Right kidney (tissue), 1 donor: ENCODE results near the gene SLMAP.

Experiments
- DNase-seq: peaks from one replicate; pipeline ENCODE4 v3.0.0-alpha.2; 2016

Gene SLMAP

DNA sequence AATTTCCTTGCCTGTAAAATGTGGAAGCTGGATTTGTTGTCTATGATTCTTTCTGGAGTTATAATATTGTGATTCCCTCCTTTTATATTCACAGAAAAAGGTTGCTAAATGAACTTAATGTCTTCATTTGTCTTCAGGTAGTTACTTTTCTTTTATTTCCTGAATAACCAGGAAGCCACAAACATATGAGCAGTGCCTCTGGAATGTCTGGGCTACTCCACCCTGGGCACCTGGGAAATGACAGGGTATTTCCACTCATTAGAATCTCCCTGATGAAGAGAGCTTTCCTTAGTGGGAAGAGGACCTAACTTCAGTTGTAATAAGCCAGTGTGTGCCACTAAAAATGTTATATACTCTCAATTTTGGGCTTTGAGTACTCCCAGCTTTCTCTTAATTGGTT, 3.8 kb upstream of the SLMAP start:
- DNase-seq, result no peak

DNA sequence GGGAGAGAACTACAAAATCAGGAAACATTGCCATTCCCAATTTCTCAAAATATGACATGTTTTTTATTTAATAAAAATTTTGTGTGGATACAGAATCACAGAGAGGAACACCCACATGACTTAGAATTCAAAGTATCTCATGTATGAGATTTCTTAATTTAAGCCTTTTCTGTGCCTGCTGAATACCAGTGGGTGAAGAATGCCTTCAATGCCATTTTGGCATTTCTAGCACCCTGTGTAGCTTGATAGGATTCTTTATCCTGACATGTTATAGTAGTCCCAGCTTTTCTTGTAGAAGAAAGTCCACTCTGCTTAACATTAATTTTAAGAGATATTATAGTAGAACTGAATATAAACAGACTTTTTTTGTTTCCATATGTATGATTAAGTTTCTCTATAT, 3.1 kb upstream of the SLMAP start:
- no peak for DNase-seq

DNA sequence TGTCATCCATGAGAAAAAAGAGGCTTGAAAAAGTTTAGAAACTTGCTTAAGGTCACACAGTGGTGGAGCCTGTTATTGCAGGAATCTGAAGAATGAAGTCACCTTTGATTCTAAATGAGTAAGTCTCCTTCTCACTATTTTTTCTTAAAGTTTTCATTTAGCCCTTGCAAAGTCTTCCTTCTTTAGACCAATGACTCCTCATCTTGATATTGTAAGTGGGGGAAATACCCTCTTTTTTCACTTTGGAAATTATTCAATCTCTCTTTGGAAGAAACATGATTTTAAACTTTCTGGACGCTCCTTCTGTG, 787 bp upstream of the SLMAP start:
- DNase-seq, result no peak

DNA sequence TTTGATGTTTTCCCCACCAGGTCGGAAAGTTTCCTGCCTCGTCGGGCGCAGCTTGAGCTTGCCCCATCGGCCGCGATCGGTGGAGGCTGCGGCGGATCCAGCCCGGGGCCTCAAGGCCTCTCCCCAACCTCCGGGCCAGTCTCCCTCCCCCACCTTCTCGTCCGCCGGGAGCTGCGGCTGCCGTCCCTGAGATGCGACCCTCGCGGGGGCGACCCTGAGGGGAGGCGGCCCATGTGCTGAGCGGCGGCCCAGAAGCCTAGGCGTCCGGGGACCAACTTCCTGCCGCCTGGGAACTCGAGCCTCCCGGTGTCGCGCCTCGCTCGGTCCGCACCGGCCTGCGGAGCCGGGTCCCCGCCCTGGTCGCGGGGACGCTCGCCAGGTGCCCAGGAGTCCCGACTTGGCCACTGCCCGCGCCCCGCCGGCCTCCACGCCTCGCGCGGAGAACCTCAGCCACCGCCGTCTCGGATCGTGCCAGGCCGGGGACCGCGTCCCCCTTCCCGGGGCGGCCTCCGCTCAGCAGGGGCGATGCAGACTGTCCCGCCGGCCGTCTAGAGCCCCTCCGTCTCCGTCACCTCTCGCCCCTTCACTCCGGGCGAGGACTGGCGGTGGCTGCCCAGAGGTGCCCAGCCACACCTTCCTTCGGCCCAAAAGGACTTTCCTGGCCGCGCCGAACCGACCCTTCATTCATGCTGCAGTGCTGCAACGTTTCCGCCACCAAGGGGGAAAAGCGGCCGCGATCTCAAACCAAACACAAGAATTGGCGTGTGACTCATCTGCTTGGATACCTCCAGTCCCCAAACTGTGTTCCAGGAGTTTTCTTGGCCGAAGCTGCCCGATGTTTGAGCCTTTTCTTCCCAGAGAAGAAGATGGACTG, 656 bp downstream of the SLMAP start:
- peak; percentile 81 for DNase-seq

DNA sequence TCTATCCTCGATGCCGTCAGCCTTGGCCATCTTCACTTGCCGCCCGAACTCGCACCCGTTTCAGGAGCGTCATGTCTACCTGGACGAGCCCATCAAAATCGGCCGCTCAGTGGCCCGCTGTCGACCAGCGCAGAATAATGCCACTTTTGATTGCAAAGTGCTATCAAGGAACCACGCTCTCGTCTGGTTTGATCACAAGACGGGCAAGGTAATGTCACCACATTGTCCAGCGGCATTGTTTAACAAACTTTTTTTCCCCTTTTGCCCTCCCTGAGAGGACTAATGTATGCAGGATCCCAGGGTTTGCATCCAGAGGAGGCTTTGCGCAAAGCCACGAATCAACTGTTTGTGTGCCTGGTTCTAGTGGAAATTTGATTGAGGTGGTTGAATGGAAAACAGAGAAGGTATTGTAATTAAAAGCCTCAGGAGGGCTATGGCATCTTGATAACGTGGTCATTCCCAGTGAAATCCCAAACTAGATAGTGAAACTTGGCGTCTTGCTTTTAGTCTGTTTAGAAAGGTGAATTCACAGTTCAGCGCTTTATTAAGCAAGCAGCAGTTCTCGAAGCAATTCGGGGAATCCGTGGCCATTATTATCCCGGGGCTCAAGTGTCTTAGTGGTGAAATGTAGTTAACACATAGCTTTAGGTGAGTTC, 1.7 kb downstream of the SLMAP start:
- peak; percentile 44 for DNase-seq

DNA sequence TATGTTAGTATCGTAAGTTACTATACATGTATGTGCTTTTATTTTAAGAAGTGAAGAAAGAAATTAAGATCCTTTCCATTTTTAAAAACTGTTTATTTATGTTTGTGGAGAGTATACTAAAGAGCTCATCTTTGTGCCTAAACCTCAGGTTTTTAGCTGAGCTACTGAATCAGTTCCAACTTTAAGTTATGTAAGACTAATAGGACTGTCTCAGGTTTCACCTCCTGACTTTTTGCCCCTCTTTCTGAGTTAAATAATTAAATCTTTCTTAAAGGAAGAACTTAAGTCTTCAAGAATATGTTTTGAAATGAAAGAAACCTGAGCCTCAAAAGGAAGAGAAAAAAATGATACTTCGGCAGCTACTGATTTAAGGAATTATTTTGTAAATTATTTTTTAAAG, 2.6 kb downstream of the SLMAP start:
- no peak for DNase-seq

DNA sequence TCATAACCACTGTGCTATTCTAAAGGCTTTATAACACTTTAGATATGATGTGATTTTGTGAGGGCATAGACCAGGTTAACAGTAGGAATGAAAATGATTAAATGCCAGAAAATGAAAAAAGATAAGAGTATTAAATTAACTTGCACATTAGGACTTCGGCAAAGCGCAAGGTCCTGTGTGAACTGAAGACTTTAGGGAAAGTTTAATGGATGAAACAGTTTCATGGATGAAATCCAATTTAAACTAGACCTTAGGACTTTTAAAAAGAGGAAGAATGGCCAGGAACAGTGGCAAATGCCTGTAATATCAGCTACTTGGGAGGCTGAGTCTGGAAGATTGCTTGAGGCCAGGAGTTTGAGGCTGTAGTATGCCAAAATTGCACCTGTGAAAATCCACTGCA, 8.7 kb downstream of the SLMAP start:
- DNase-seq, result no peak

DNA sequence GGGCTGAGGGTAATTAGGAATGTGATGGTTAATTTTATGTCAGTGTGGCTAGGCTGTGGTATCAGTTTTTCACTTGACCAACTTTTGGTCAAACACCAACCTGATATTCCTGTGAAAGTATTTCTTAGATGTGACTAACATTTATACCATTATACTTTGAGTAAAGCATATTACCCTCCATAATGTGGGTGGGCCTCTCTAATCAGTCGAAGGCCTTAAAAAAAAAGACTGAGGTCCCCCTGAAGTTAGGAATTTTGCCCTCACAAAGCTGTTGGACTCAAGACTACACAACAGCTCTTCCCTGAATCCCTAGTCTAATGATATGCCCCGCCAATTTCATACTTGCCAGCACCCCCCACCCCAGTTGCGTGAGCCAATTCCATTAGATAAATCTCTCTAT, 12.5 kb downstream of the SLMAP start:
- DNase-seq, result no peak

DNA sequence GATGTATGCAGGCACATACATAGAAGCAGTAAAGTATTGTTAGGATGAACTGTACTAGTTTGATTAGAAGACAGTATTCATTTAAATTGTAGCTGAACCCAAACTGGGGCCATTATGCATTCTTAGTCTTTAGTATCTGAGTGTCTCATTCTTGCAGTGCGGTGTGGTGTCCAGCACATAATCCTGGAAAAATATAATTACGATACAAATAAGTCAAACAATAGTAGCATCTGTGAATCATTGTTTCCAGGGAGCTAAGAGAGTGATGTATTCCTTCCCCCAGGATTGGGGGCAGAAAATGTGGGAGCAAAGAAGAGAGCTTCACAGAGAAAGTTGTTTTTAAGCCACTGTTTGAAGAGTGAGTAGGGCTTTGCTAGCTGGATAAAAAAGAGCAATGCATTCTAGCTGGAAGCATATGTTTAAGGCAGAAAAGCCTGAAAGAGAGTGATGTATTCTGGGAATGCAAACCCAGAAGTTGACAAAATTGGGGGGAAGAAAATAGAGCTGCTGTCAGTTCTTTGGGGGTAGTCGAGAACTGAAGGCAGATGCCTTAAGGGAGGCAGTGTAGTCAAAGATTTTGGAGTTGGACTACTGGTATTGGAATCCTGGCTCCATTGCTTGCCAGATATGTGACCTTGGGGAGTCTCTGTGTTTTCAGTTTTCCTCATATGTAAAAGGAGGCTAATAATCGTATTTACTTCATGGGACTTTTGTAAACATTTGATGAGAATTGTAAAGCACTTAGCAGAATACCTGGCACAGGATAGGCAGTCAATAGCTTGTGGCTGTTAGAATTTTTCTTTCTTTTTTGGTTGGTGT, 14.1 kb downstream of the SLMAP start:
- no peak for DNase-seq

DNA sequence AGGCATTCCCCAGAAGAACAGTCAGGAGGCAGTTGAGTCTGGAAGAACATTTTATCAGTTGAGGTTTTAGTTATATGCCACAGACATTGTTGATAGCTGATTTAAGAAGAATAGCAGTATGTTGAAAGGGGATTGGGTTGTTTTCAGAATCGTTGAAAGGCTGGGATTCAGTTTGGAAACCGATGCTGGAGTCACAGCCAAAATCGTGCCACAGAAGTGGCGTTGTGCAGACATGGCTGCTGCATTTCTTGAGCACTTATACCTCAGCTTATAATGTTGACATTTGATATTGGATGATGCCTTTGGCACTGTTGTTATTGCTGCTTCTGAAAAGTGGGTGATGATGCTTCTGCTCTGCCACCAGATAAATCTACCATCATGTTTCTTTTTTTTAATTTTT, 16.1 kb downstream of the SLMAP start:
- DNase-seq, result no peak

DNA sequence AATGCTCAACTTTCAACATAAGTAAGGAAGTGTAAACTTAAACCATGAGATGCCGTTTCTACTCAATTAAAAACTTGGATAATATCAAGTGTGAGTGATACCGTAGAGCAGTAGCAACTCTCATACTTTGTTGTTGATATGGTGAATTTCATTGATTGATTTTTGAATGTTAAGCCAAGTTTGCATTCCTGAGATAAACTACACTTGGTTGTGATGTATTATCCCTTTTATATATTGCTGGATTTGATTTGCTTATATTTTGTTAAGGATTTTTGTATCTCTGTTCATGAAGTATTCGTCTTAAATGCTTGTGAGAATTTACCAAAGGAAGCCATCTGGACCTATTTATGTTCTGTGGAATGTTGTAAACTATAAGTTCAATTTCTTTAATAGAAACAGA, 21.7 kb downstream of the SLMAP start:
- DNase-seq, result no peak

DNA sequence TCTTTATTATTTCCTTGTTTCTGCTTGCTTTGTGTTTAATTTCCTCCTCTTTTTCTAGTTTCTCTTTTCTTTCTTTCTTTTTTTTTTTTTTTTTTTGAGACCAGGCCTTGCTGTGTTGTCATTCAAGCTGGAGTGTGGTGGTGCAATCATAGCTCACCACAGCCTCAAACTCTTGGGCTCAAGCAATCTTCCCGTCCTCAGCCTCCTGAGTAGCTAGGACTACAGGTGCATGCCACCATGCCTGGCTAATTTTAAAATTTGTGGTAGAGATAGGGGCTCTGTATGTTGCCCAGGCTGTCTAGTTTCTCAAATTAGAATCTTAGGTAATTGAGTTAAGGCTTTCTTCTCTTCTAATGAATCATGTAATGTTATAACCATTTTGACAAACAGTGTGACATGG, 22.4 kb downstream of the SLMAP start:
- no peak for DNase-seq

DNA sequence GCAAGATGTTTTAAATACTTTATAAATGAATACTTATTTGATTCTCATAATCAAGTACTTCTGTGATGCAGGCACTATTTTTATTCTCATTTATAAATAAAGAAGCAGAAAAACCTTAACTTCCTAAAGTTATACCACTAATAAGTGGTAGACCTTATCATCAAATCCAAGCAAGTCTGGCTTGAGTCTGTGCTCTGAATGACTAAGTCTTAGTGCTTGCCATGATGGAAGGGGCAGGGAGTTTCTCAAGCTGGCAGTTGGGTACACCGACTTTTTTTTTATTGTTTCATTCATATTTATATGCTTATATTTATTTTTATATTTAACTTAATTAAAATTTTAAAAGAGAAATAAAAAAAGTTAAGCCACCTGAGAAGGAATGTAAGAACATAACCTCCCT, 23.6 kb downstream of the SLMAP start:
- DNase-seq, result no peak

DNA sequence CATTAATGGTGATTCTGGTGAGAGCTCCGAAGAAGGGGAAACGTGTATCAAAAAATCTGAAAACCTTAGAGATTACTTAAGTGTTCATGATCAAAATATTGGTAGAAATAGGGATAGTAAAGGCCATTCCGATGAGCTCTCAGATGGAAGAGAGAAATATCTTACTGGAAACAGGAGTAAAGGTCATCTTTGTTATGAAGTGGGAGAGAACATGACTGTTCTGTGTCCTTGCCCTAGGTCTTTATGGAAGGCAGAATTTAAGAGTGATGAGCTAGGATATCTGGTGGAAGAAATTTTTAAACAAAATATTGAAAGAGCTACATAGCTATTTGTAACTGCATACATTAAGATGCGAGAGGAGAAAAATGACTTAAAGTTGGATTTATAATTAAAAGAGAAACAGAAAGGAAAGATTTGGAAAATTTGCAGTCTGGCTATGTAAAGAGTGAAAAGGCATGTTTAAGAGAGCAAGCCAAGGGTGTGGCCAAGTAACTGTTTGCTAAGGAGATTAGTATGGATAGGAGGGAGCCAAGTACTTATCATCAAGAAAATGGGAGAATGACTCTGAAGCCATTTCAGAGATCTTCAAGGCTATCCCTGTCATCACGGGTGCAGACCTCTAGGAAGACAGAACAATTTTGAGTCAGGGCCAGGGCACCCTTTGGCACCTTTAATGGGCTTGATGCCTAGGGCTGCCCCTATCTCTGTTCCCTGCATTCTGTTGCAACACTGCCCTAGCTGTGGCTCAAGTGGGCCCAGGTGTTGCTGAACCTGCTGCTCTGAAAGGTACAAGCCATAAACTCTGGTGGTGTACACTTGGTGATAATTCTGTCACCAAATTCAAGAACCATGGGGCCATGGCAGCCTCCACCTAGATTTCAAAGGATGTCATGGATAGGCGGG, 27.3 kb downstream of the SLMAP start:
- DNase-seq, result no peak

DNA sequence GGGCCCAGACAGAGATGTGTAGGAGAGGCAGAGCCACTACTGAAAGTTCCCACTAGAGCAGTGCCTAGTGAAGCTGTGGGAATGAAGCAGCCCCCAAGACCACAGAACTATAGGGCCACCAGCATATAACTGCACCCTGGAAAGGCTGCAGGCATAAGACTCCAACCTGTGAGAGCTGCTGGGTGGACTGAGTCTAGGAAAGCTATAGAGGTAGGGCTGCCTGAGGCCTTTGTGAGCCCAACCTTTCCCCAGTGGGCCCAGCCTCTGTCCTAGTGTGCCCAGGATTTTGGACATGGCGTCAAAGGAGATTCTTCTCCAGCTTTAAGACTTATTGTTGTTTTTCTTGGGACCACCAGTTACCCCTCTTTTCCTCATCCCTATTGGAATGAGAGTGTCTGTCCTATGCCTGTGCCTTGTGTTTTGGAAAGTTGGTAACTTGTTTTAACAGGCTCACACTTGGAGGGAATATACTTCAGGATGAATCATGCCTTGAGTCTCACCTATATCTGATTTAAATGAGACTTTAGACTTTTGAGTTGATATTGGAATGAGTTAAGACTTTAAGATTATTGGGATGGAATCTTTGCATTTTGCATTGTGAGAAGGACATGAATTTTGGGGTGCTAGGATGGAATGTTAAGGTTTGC, 28.1 kb downstream of the SLMAP start:
- DNase-seq, result no peak

DNA sequence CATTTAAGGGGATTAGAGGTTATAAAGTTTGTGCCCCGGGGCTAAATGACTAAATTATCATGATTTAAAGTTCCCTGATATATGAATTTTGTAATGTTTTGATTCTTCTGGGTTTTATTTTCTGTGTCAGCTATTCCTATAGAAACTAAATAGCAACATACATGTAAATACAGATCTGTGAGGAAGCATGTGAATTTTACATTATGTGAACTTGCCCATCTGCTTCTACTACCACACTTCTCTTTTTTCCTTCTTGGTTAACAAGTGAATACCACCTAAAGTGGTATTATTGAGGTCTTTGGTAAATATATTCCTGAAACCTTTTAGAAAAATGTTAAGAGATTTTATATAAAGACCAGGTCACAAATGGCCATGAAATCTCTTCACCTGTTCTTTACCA, 29.3 kb downstream of the SLMAP start:
- DNase-seq, result no peak

DNA sequence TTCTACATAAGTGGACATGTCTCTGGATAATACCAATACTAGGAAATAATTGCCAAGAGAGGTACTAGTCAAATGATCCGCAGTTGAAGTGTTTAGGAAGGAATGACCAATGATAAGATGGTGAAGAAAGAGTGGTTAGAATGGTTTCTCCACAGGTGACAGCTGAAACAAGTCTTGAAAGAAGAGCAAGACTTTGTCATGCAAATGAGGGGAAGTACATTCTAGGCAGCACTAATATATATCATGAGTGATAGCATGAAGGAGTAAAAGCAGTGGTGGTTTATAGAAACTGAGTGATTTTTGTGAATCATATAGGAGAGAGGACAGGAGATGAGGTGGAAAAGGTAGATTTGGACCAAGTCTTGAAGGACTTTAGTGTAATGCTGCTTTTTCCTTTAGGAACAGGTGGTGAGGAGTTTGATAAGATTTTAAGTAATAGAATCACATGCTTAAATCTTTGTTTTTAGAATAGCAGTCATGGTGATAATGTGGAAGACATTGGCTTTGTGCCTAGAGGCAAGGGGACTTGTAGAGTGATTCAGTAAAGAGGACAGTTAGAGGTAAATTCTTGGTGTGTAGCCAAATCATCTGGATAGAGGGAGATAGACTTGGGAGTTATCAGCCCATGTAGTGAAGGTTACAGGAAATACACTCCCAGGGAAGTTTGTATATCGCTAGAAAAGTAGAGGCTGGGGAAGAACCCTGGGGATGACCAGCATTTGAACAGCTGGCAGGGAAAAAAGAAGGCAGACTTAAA, 31.9 kb downstream of the SLMAP start:
- no peak for DNase-seq

DNA sequence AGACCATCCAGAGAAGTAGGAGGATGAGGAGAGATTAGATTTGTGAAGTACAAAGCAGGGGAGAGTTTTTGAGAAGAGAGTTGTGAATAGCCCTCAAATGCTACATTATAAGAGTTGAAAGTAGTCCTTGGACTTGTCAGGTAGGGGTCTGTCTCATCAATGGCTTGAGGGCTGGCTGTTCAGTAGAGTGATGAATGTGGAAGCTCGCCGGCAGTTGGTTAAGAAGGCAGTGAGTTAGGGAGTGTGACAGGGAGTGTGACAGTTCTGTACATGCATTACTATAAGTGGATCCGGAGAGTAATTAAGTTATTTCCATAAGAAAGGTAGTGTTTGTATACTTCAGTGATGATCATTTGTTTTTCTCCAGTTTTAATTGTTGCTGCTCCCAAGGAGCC, 32.5 kb downstream of the SLMAP start:
- no peak for DNase-seq

DNA sequence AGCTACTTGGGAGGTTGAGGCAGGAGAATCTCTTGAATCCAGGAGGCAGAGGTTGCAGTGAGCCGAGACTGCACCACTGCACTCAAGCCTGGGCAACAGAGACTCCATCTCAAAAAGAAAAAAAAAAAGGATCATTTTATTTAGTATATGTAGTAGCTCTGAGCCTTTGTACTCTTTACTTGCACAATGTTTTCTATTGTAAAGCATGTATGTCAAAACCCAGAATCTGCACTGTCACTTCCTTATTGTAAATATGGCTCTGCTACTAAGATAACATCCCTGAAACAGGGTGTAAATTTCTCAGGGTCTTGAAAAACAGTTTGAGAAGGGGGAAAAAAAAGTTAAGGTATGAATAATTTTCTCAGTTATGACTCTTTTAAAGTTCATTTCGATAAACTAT, 35.1 kb downstream of the SLMAP start:
- DNase-seq, result no peak

DNA sequence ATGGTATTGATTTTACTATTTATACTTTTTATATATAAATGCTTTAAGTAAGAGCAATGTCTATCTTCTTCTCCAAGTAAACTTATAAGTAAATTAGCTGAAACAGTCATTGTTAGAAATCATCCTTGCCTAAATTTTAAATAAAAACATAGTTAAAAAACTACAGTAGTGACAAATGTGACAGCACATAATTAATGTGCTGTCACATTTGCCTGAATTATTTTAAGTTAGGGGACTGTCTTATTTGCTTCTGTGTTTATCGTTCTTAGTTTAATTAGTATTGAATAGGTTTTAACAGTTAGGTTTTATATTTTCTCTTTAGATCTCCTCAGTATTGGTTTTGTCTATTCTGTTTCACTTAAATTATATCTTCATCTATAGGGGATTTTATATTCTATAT, 36.1 kb downstream of the SLMAP start:
- DNase-seq, result no peak

DNA sequence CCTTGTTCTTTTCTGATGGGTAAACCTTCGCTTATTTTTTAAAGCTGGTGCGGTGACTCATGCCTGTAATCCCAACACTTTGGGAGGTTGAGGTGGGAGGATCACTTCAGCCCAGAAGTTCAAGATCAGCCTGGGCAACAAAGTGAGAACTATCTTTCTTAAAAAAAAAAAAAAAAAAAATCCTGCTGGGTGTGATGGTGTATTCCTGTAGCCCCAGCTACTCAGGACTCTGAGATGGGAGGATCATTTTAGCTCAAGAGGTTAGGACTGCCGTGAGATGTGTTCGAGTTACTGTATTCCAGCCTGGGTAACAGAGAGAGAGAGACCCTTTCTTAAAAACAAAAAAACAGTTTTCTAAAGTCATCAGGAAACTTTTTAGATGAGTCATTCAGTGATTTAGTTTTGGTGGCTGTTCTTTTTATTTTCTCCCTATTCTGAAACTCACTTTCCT, 37.7 kb downstream of the SLMAP start:
- no peak for DNase-seq
